HCT116 (cell line): ENCODE measurements around the gene TPBGL. TPM values are rescaled to one million over a fixed set of nuclear protein-coding genes. Genes with fewer than 3 reads are reported as not detected.

Experiments
- ATAC-seq: fragments of 200-7000 bp; cut with Tn5 transposase; 2 replicates; pipeline ENCODE4 v1.9.1; 2020; ENCODE audit warnings: mild to moderate bottlenecking, moderate library complexity
- BruUV-seq: library from RNA; stranded (reverse); fragments of 400-500 nt; replicated peaks from 2 replicates; lab custom pipeline; 2021; lab: Mats Ljungman, UMichigan
- CTCF ChIA-PET: fragments of 300-600 bp; sonication (Branson Sonifier 250); formaldehyde crosslinking; loops from one replicate; lab custom pipeline; 2021; ENCODE audit warnings: antibody characterized with exemption; lab: Charles Lee
- POLR2A ChIA-PET: fragments of 300-600, 350-600 bp; sonication (Branson Sonifier 250); formaldehyde crosslinking; loops from one replicate; lab custom pipeline; 2021; ENCODE audit warnings: antibody characterized with exemption; lab: Charles Lee
- RAD21 ChIA-PET, 2 experiments: fragments of 300-600 bp; sonication (Branson Sonifier 250); formaldehyde crosslinking; loops; one replicate each; lab custom pipeline; 2023; ENCODE audit warnings: low total read pairs in 2 of 2; ENCODE audit not compliant: uncharacterized antibody in 2 of 2, unreplicated experiment in 2 of 2, low non-redundant PET in 1 of 2; lab: Charles Lee
- DNase-seq: peaks from one replicate; pipeline ENCODE4 v3.0.0-alpha.2; 2010; ENCODE audit warnings: low read depth, low spot score
- H2AFZ ChIP-seq: fragments of 200-600 bp; shearing (Covaris generic), sonication (generic); 2 replicates; pipeline ENCODE4 v1.6.1; 2017; ENCODE audit warnings: low read depth, mixed run types, mixed read lengths, antibody characterized with exemption, low read length; ENCODE audit not compliant: poor library complexity, severe bottlenecking
- H3K27ac ChIP-seq: 2 replicates; pipeline ENCODE4 v1.5.1; 2012; ENCODE audit warnings: low read depth, low read length
- H3K27me3 ChIP-seq: fragments of 200-600 bp; sonication (generic); 2 replicates; pipeline ENCODE4 v1.6.1; 2016; ENCODE audit warnings: mixed run types, low read length, mixed read lengths; ENCODE audit not compliant: insufficient read depth
- H3K36me3 ChIP-seq, 2 experiments: fragments of 200-500 bp in 1 of 2; fragments of 200-600 bp in 1 of 2; sonication (Bioruptor generic) in 1 of 2; sonication (generic) in 1 of 2; 2 replicates each; pipeline versions ENCODE4 v1.5.1 to v1.6.1; 2014 to 2016; ENCODE audit warnings: low read length in 2 of 2, inconsistent platforms in 1 of 2, mixed read lengths in 1 of 2, mixed run types in 1 of 2; ENCODE audit not compliant: insufficient read depth in 2 of 2, control insufficient read depth in 1 of 2
- H3K4me1 ChIP-seq, 2 experiments: fragments of 200-600 bp in 1 of 2; sonication (generic) in 1 of 2; 2 replicates each; pipeline versions ENCODE4 v1.5.1 to v1.6.1; 2012 to 2017; ENCODE audit warnings: low read length in 2 of 2, inconsistent platforms in 1 of 2, mild to moderate bottlenecking in 1 of 2, mixed read lengths in 1 of 2, mixed run types in 1 of 2, moderate library complexity in 1 of 2; ENCODE audit not compliant: insufficient read depth in 2 of 2, control insufficient read depth in 1 of 2
- H3K4me2 ChIP-seq: fragments of 200-600 bp; sonication (generic); 2 replicates; pipeline ENCODE4 v1.6.1; 2017; ENCODE audit warnings: mixed run types, low read length, mixed read lengths
- H3K4me3 ChIP-seq, 2 experiments: fragments of 200-600 bp in 1 of 2; sonication (generic) in 1 of 2; replicated peaks in 1 of 2; 2 replicates each; pipeline ENCODE4 v1.5.1; 2011 to 2016; ENCODE audit warnings: low read length in 2 of 2, control low read depth in 1 of 2, low read depth in 1 of 2, mild to moderate bottlenecking in 1 of 2, mixed read lengths in 1 of 2, mixed run types in 1 of 2
- H3K79me2 ChIP-seq: fragments of 200-600 bp; sonication (generic); 2 replicates; pipeline ENCODE4 v1.6.1; 2017; ENCODE audit warnings: mild to moderate bottlenecking, mixed run types, low read length, moderate library complexity, mixed read lengths; ENCODE audit not compliant: insufficient read depth
- H3K9ac ChIP-seq: fragments of 200-600 bp; sonication (generic); 2 replicates; pipeline ENCODE4 v1.6.1; 2016; ENCODE audit warnings: low read length, mixed read lengths
- H3K9me2 ChIP-seq: fragments of 200-600 bp; sonication (generic), shearing (Covaris generic); 2 replicates; pipeline ENCODE4 v1.6.1; 2017; ENCODE audit warnings: mixed run types, mild to moderate bottlenecking, moderate library complexity; ENCODE audit not compliant: insufficient read depth
- H3K9me3 ChIP-seq, 2 experiments: fragments of 200-500 bp in 1 of 2; fragments of 200-600 bp in 1 of 2; sonication (Bioruptor generic) in 1 of 2; sonication (generic) in 1 of 2; 2 replicates each; pipeline ENCODE4 v1.6.1; 2014 to 2017; ENCODE audit warnings: low read length in 2 of 2, mixed read lengths in 2 of 2, inconsistent platforms in 1 of 2, low read depth in 1 of 2, mild to moderate bottlenecking in 1 of 2, mixed run types in 1 of 2, moderate library complexity in 1 of 2; ENCODE audit not compliant: control insufficient read depth in 1 of 2, insufficient read depth in 1 of 2
- H4K20me1 ChIP-seq: fragments of 200-600 bp; sonication (generic), shearing (Covaris generic); 2 replicates; pipeline ENCODE4 v1.6.1; 2017; ENCODE audit warnings: mixed run types, mild to moderate bottlenecking, moderate library complexity; ENCODE audit not compliant: insufficient read depth
- CTCF ChIP-seq, 3 experiments: fragments of 200-600 bp in 1 of 3; sonication (generic) in 1 of 3; IDR thresholded peaks in 2 of 3; conservative IDR thresholded peaks in 1 of 3; 2 replicates each; pipeline ENCODE4 v1.5.1; 2012 to 2017; ENCODE audit warnings: low read depth in 2 of 3, low read length in 2 of 3, antibody characterized with exemption in 1 of 3, borderline replicate concordance in 1 of 3, control low read depth in 1 of 3, mild to moderate bottlenecking in 1 of 3, mixed read lengths in 1 of 3, mixed run types in 1 of 3, moderate library complexity in 1 of 3; ENCODE audit not compliant: insufficient read depth in 1 of 3
- RAD21 ChIP-seq: IDR thresholded peaks from 2 replicates; pipeline ENCODE4 v1.6.1; 2012; ENCODE audit warnings: low read depth, mild to moderate bottlenecking
- REST ChIP-seq: IDR thresholded peaks from 2 replicates; pipeline ENCODE4 v1.6.1; 2012; ENCODE audit warnings: low read depth
- intact Hi-C: fragments of 100-400 bp; cut with micrococcal nuclease; formaldehyde crosslinking; loops from 2 replicates; pipeline ENCODE4 v1.10.0; 2022
- total RNA-seq: library from RNA; stranded (reverse); gene quantifications from one replicate; pipeline ENCODE4 v1.2.1, GENCODE V29; 2021; ENCODE audit not compliant: unreplicated experiment

The TPBGL gene
- total RNA-seq, 1 experiment from 2014 or later = 0.12 TPM

- Histone ChIP-seq H3K4me1 (no peaks in the 10 kb centered on the region), H3K9me2 (no peaks in the 10 kb centered on the region), H3K27ac (no peak overlapping the region), H3K79me2 (no peaks in the 10 kb centered on the region), H3K4me2 (no peak overlapping the region), H3K9ac (no peak overlapping the region), H2AFZ (no peak overlapping the region), H3K27me3 (no peaks in the 10 kb centered on the region)
- ATAC-seq (peak; percentile 97), DNase-seq (peak; percentile 41)
- CTCF ChIA-PET = interaction anchor here (0.5 to 3.1 kb wide), 10 partner anchors 9 to 254 kb away, joined by 3 to 57 read pairs (median 5); no protein-coding TSS in a partner anchor
- POLR2A ChIA-PET = interaction anchor here (0.9 kb wide), 1 partner anchor 46 kb away, joined by 3 read pairs; no protein-coding TSS in a partner anchor
- RAD21 ChIA-PET = interaction anchor here (0.8 to 1.4 kb wide), 7 partner anchors 46 to 108 kb away, joined by 3 to 9 read pairs (median 3); no protein-coding TSS in a partner anchor
- intact Hi-C loops = loop anchor here (1.0 to 5.0 kb wide), 3 partner anchors 57 to 252 kb away; no protein-coding TSS in a partner anchor
- TF ChIP-seq REST = no peak
- peak; percentile 99 for TF ChIP-seq RAD21
- peak; percentile 93 to 96 (median 93) for TF ChIP-seq CTCF (IDR thresholded peaks at IDR 0.05 in 2 of 3, conservative IDR thresholded peaks at IDR 0.05 in 1 of 3; ENCODE audit: borderline replicate concordance in 1 of 3, insufficient read depth in 1 of 3, low read depth in 2 of 3, low read length in 2 of 3)
- TF ChIP-seq, all 23 proteins: peak for 2
- Histone ChIP-seq H3K36me3 (peaks cover 0 to 3% of the 10 kb centered on the region in 2 experiments; a peak in 2 of 4 replicates), H3K9me3 (no peaks in the 10 kb centered on the region), H4K20me1 (no peaks in the 10 kb centered on the region), H3K4me3 (no peak overlapping the region)
- no TSS peak for BruUV-seq
These were observed 39.7 kb downstream of the TPBGL start for GRCh38 chr11:75280227-75280701.
